H1 (cell line): ENCODE data around the gene CTPS1. TPM values are rescaled to one million over a fixed set of nuclear protein-coding genes. Genes with fewer than 3 reads are reported as not detected.

ENCODE experiments used
- CEBPB ChIP-seq: IDR thresholded peaks from 2 replicates; pipeline ENCODE4 v1.6.1; 2012; ENCODE audit warnings: low read depth, low read length
- POU5F1 ChIP-seq: IDR thresholded peaks from 2 replicates; pipeline ENCODE4 v1.6.1; 2011; ENCODE audit warnings: low read depth, mild to moderate bottlenecking, low read length, moderate library complexity
- polyA plus RNA-seq, 7 experiments: library from polyadenylated mRNA; depleted of rRNA in 3 of 7; stranded (reverse) in 5 of 7; unstranded in 2 of 7; fragments of >200 nt in 5 of 7; fragments of 200-250 nt in 2 of 7; gene quantifications; 1 replicate in 5 of 7; 2 replicates in 1 of 7; 4 replicates in 1 of 7; pipeline versions ENCODE4 v1.2.1 to v1.2.3, GENCODE V29; 2011 to 2013; ENCODE audit warnings: missing spikeins in 2 of 7, mixed read lengths in 2 of 7
- total RNA-seq: library from RNA; stranded (reverse); fragmentation: NEBNext Ultra II Directional; extraction: Animal tissue kit (Norgen Biotek cat#: 25700); gene quantifications from 2 replicates; pipeline ENCODE4 v1.2.1, GENCODE V29; 2021

CTPS1 gene
- total and polyA plus RNA-seq, 2 of the 8 experiments (the other 6 are each of a cell fraction or from before 2014, with no cell fraction given), result 35.5 to 103 TPM

DNA sequence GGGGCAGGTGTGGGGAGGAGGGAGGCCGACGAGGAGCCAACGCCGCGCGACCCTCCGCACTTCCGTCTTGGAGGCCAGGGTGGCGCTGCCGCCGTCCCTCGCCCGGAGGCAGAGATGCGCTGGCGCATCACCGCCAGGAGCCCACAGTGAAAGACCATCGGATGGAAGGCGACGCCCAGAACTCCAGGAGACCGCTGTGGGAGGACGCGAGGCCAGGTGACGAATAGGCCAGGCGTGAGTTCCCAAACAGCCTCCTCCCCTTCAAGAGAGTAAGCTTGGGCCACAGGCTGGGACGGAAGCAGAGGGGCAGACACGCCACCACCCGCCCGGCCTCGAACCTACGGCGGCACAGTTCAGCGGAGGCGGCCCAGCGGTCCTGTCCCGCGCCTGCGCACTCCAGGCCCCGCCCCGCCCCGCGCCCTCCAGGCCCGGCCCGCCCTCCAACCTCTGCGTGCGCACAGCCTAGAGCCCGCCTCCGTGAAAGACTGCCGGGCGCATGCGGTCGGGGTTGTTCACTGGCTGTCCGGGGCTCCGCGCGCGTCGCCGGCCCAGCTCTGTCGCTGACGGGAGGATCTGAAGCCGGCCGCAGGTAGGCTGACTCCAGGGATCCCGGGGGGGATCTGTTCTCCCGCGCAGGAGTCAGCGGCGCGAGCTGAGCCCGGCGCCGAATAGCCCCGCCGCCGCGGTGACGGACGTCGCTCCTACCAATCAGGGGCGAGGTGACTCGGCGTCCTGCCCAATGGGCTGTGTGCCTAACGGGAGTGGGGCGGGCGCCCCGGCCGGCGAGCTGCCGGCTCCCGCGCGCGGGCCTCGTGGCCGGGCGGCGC, at the start of gene CTPS1 (continued):
- TF ChIP-seq POU5F1 (no peak), CEBPB (no peak)
